GM12873 (cell line): ENCODE measurements around the gene BCOR.

ENCODE experiments used
- CTCF ChIP-seq: IDR thresholded peaks from 2 replicates; pipeline ENCODE4 v1.5.1; 2012; ENCODE audit warnings: low read depth, mild to moderate bottlenecking, moderate library complexity, low read length, control low read depth; ENCODE audit not compliant: insufficient read depth; ENCODE audit errors: missing control alignments

The BCOR gene

GRCh38 chrX:40063555-40063954 lies 34.2 kb downstream of the BCOR start:
- TF ChIP-seq CTCF, result no peak

- no peak for TF ChIP-seq CTCF
Observed at GRCh38 chrX:40062525-40063155, 35.1 kb downstream of the BCOR start.

- no peak for TF ChIP-seq CTCF
Observed at GRCh38 chrX:40061871-40062524, 35.8 kb downstream of the BCOR start.

- TF ChIP-seq CTCF, result no peak
Observed at GRCh38 chrX:40061005-40061404, 36.8 kb downstream of the BCOR start.

GRCh38 chrX:40060356-40060845 lies 37.4 kb downstream of the BCOR start:
- TF ChIP-seq CTCF, result no peak

- no peak for TF ChIP-seq CTCF
Observed at GRCh38 chrX:40058719-40059118, 39.0 kb downstream of the BCOR start.

GRCh38 chrX:40057405-40057804 lies 40.4 kb downstream of the BCOR start:
- peak; percentile 29 for TF ChIP-seq CTCF
